ENCODE results near the gene ANKRD7. TPM values are rescaled to one million over a fixed set of nuclear protein-coding genes. Genes with fewer than 3 reads are reported as not detected.

The ANKRD7 gene, protein sequence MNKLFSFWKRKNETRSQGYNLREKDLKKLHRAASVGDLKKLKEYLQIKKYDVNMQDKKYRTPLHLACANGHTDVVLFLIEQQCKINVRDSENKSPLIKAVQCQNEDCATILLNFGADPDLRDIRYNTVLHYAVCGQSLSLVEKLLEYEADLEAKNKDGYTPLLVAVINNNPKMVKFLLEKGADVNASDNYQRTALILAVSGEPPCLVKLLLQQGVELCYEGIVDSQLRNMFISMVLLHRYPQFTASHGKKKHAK
- 0.18 and 2.6 TPM in 2 replicates for total RNA-seq

DNA sequence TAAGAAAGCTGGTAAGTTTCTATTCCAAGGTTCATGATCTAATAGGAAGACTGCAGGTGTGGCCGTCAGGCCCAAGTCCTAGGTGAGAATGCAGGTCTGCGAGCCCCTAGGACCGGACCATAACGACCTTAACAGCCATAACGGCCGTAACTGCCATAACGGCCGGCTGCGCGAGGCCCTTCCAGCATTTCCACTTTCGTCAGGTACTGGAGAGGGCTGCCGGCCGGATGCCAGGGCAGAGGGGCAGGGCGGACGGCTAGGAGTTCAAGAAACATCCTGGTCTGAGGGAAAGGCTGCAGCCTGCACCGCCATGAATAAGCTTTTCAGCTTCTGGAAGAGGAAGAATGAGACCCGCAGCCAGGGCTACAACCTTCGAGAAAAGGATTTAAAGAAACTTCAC, at the start of gene ANKRD7:
Gene ANKRD7 (plus strand): TSS at position 184 of the 400 bp plus-strand sequence. CDS start 127 bp downstream, at position 311.

DNA sequence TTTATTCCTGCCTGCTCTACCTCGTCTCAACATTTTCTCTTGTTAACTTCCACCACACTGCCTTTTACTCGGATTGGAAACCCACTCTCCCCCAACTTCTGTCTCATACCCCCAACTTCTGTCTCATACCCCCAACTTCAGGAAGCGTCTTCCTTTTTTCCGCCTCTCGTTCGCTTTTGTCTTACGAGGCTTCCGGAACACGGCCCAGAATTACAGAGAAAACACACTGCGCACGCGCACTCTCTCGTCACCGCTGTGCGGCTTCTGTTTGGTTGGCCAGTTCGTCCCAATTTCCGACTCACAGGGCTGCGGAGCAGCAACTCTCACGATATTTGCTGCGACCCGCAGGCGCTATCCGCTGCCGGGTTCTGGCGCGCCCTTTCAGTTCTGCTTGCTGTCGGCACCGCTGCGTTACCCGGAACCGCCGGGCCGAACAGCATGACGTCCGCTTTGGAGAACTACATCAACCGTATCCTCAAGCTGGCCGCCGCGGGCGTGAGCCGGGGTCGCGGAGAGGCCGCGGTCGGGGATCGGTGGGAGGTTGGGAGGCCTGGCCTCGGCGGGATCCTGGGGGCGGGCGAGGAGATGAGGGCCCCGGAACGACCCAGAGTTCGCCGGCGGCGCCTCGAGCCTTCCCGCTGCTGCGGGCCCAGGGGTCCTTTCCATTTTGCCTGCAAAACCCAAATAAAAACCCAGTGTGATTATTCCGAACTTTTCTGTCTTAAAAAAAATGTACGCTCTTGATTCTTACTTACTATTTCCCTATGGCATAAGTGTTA, 40.5 kb upstream of the ANKRD7 start, which contains the start of gene LSM8:
Gene LSM8 (plus strand): TSS at position 379 of the 779 bp plus-strand sequence. CDS start 60 bp downstream, at position 439.

Other genes starting within 250 kb of the ANKRD7 start
- 22.5 and 27.3 TPM in 2 replicates for gene LSM8, start 40.5 kb upstream of the ANKRD7 start, total RNA-seq

Measured in myometrial cell (primary cell).